Esophagus muscularis mucosa (tissue), 4 donors: Measurements from ENCODE around the gene GABRB2. TPM values are rescaled to one million over a fixed set of nuclear protein-coding genes. Genes with fewer than 3 reads are reported as not detected.

Experiments used
- DNase-seq: peaks from one replicate; pipeline ENCODE4 v3.0.0-alpha.2; 2017; ENCODE audit errors: extremely low spot score
- H3K27ac ChIP-seq, 4 donors: fragments of 200-600 bp; sonication (generic); replicated peaks in 1 of 4; 1 replicate in 3 of 4; 2 replicates in 1 of 4; pipeline ENCODE4 v1.5.1; 2016 to 2019; ENCODE audit warnings: mild to moderate bottlenecking in 1 of 4
- H3K27me3 ChIP-seq, 4 donors: fragments of 200-600 bp; sonication (generic); one replicate each; pipeline versions ENCODE4 v1.5.1 to v1.6.0; 2016 to 2019
- H3K36me3 ChIP-seq, 4 donors: fragments of 200-600 bp; sonication (generic); one replicate each; pipeline ENCODE4 v1.5.1; 2016 to 2019
- H3K4me1 ChIP-seq, 4 donors: fragments of 200-600 bp; sonication (generic); one replicate each; pipeline ENCODE4 v1.5.1; 2016 to 2019
- H3K4me3 ChIP-seq, 4 donors: fragments of 200-600 bp; sonication (generic); 1 replicate in 2 of 4; 2 replicates in 2 of 4; pipeline ENCODE4 v1.5.1; 2016 to 2019; ENCODE audit warnings: mild to moderate bottlenecking in 4 of 4, moderate library complexity in 1 of 4
- H3K9me3 ChIP-seq, 4 donors: fragments of 200-600 bp; sonication (generic); 1 replicate in 3 of 4; 2 replicates in 1 of 4; pipeline ENCODE4 v1.5.1; 2016 to 2019
- CTCF ChIP-seq, 3 experiments: fragments of 200-600 bp in 2 of 3; fragments of 450-650 bp in 1 of 3; sonication (generic) in 2 of 3; IDR thresholded peaks; one replicate each; pipeline ENCODE4 v1.5.1; 2017 to 2019; ENCODE audit warnings: antibody characterized with exemption in 3 of 3, mild to moderate bottlenecking in 2 of 3, moderate library complexity in 1 of 3
- EP300 ChIP-seq: sonication (generic); formaldehyde crosslinking; IDR thresholded peaks from one replicate; pipeline ENCODE4 v1.6.1; 2017; ENCODE audit warnings: antibody characterized with exemption
- POLR2A ChIP-seq: fragments of 450-650 bp; IDR thresholded peaks from one replicate; pipeline ENCODE4 v1.6.1; 2017; ENCODE audit warnings: antibody characterized with exemption, moderate library complexity, mild to moderate bottlenecking, low read depth
- POLR2AphosphoS5 ChIP-seq, 2 donors: sonication (generic); formaldehyde crosslinking; IDR thresholded peaks; one replicate each; pipeline ENCODE4 v1.6.1; 2017; ENCODE audit warnings: antibody characterized with exemption in 2 of 2
- WGBS: methylation state at CpG from one replicate; pipeline ENCODE4 v1.1.5; 2018; 5-methylcytosine and 5-hydroxymethylcytosine counted together
- intact Hi-C: fragments of 100-400 bp; cut with DNase I; formaldehyde crosslinking; loops from one replicate; pipeline ENCODE4 v1.15.1; 2023
- total RNA-seq, 4 donors: library from RNA; depleted of rRNA; stranded (reverse); fragments of >200 nt; gene quantifications; one replicate each; pipeline versions ENCODE4 v1.1.0 to v1.2.1, GENCODE V29; 2016

The GABRB2 gene
- total RNA-seq, 4 donors from 2014 or later = 0.92 to 1.7 (median 1.2) TPM

- TF ChIP-seq POLR2AphosphoS5 (IDR thresholded peaks at IDR 0.05) (no peak), EP300 (no peak), CTCF (IDR thresholded peaks at IDR 0.05) (no peak), POLR2A (no peak)
- no peaks in the 10 kb centered on the region for H3K9me3 ChIP-seq
- no peak for DNase-seq
- H3K4me1 ChIP-seq = no peaks in the 10 kb centered on the region
- intact Hi-C loops = no loop called here
- no peaks in the 10 kb centered on the region for H3K36me3 ChIP-seq
- no peak overlapping the region for H3K27ac ChIP-seq
- WGBS = 75% methylated on average over 4 of the region's 4 CpGs
- H3K27me3 ChIP-seq = no peaks in the 10 kb centered on the region
- H3K4me3 ChIP-seq = no peak overlapping the region
Observed at GRCh38 chr5:161397448-161397847, 149.1 kb downstream of the GABRB2 start.

DNA sequence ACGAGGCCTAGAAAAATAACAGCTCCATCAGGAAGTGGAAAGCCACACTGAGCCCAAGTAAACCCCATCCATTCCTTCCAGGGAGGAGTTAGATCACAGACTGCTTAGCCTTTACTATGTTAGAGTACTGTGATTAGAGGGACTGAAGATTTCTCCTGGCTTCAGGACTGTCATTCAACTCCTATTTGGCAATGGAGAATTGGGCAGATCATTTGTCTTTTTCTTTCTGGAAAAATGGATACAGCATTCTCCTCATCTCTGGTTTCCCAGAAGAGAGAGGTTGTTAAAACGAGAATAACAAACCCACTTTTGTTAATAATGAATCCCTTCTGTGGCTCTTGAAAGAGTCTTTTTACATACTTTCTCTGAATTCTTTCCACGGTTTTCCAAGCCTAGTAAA, 150.4 kb downstream of the GABRB2 start:
- WGBS = 65% methylated on average over 3 of the region's 3 CpGs

GRCh38 chr5:161391724-161392123, 154.8 kb downstream of the GABRB2 start:
- Histone ChIP-seq H3K4me3 (no peak overlapping the region), H3K27me3 (no peaks in the 10 kb centered on the region), H3K27ac (no peak overlapping the region), H3K9me3 (no peaks in the 10 kb centered on the region), H3K36me3 (no peaks in the 10 kb centered on the region), H3K4me1 (no peaks in the 10 kb centered on the region)
- DNase-seq = no peak
- WGBS = 89% methylated on average over 1 of the region's 1 CpG
- intact Hi-C loops = no loop called here
- no peak for TF ChIP-seq POLR2AphosphoS5 (IDR thresholded peaks at IDR 0.05)
- no peak for TF ChIP-seq POLR2A
- TF ChIP-seq EP300 = no peak
- TF ChIP-seq CTCF (IDR thresholded peaks at IDR 0.05) = no peak

More for the DNA sequence above, 150.4 kb downstream of the GABRB2 start:
- H3K27me3 ChIP-seq = no peaks in the 10 kb centered on the region
- TF ChIP-seq CTCF (IDR thresholded peaks at IDR 0.05) (no peak), EP300 (no peak), POLR2AphosphoS5 (IDR thresholded peaks at IDR 0.05) (no peak), POLR2A (no peak)
- H3K4me3 ChIP-seq = no peak overlapping the region
- intact Hi-C loops = no loop called here
- H3K27ac ChIP-seq = no peak overlapping the region
- H3K36me3 ChIP-seq = no peaks in the 10 kb centered on the region
- no peak for DNase-seq
- H3K4me1 ChIP-seq = no peaks in the 10 kb centered on the region
- no peaks in the 10 kb centered on the region for H3K9me3 ChIP-seq

GRCh38 chr5:161391016-161391415, 155.5 kb downstream of the GABRB2 start:
- Histone ChIP-seq H3K27ac (no peak overlapping the region), H3K4me3 (no peak overlapping the region), H3K27me3 (no peaks in the 10 kb centered on the region), H3K36me3 (no peaks in the 10 kb centered on the region), H3K4me1 (no peaks in the 10 kb centered on the region), H3K9me3 (no peaks in the 10 kb centered on the region)
- WGBS = 57% methylated on average over 1 of the region's 1 CpG
- DNase-seq = no peak
- intact Hi-C loops = no loop called here
- TF ChIP-seq CTCF (IDR thresholded peaks at IDR 0.05) = no peak
- TF ChIP-seq EP300 = no peak
- TF ChIP-seq POLR2AphosphoS5 (IDR thresholded peaks at IDR 0.05) = no peak
- TF ChIP-seq POLR2A = no peak

- no peaks in the 10 kb centered on the region for H3K36me3 ChIP-seq
- intact Hi-C loops = no loop called here
- H3K27me3 ChIP-seq = no peaks in the 10 kb centered on the region
- H3K9me3 ChIP-seq = no peaks in the 10 kb centered on the region
- H3K27ac ChIP-seq = no peak overlapping the region
- 87% methylated on average over 2 of the region's 2 CpGs for WGBS
- no peak for DNase-seq
- no peak overlapping the region for H3K4me3 ChIP-seq
- H3K4me1 ChIP-seq = no peaks in the 10 kb centered on the region
- TF ChIP-seq POLR2AphosphoS5 (IDR thresholded peaks at IDR 0.05) (no peak), CTCF (IDR thresholded peaks at IDR 0.05) (no peak), EP300 (no peak), POLR2A (no peak)
Observed at GRCh38 chr5:161387121-161387520, 159.4 kb downstream of the GABRB2 start.
